Tibial artery (tissue), 4 donors: Measurements from ENCODE around the gene TIPIN.

ENCODE experiments used
- DNase-seq, 2 donors: peaks; one replicate each; pipeline ENCODE4 v3.0.0-alpha.2; 2019
- H3K27ac ChIP-seq, 2 donors: fragments of 200-600 bp; sonication (generic) in 1 of 2; 1 replicate in 1 of 2; 2 replicates in 1 of 2; pipeline ENCODE4 v1.5.1; 2018 to 2019; ENCODE audit warnings: mild to moderate bottlenecking in 1 of 2
- H3K27me3 ChIP-seq, 2 donors: fragments of 200-600 bp; sonication (generic) in 1 of 2; one replicate each; pipeline versions ENCODE4 v1.5.1 to v1.6.0; 2016 to 2019
- H3K36me3 ChIP-seq, 3 donors: fragments of 200-600 bp; sonication (generic) in 2 of 3; one replicate each; pipeline ENCODE4 v1.5.1; 2016 to 2019; ENCODE audit warnings: mild to moderate bottlenecking in 2 of 3
- H3K4me1 ChIP-seq, 4 donors: fragments of 200-600 bp; sonication (generic) in 2 of 4; 1 replicate in 3 of 4; 2 replicates in 1 of 4; pipeline ENCODE4 v1.5.1; 2016 to 2019
- H3K4me3 ChIP-seq, 2 donors: fragments of 200-600 bp; sonication (generic) in 1 of 2; 1 replicate in 1 of 2; 2 replicates in 1 of 2; pipeline ENCODE4 v1.5.1; 2018 to 2019; ENCODE audit warnings: mild to moderate bottlenecking in 2 of 2
- H3K9me3 ChIP-seq, 3 donors: fragments of 200-600 bp; sonication (generic) in 1 of 3; one replicate each; pipeline ENCODE4 v1.5.1; 2016 to 2019
- intact Hi-C: fragments of 100-400 bp; cut with DNase I; formaldehyde crosslinking; loops from one replicate; pipeline ENCODE4 v1.15.0; 2023; ENCODE audit warnings: low total_unique reads
- TF ChIP-seq, protein P1 (sequence below), 2 experiments: fragments of 200-600 bp in 1 of 2; fragments of 450-650 bp in 1 of 2; IDR thresholded peaks; one replicate each; pipeline ENCODE4 v1.5.1; 2017 to 2019; ENCODE audit warnings: antibody characterized with exemption in 2 of 2, mild to moderate bottlenecking in 1 of 2, moderate library complexity in 1 of 2

TIPIN gene

GRCh38 chr15:66403323-66403722 is 46.8 kb upstream of the TIPIN start:
- Histone ChIP-seq H3K4me1 (peaks cover 0 to 43% (median 22%) of the 10 kb centered on the region in 4 donors), H3K27ac (no peak overlapping the region), H3K36me3 (peaks cover 4 to 10% (median 6%) of the 10 kb centered on the region in 3 donors), H3K4me3 (no peak overlapping the region), H3K9me3 (no peaks in the 10 kb centered on the region), H3K27me3 (no peaks in the 10 kb centered on the region)
- TF ChIP-seq, protein P1, sequence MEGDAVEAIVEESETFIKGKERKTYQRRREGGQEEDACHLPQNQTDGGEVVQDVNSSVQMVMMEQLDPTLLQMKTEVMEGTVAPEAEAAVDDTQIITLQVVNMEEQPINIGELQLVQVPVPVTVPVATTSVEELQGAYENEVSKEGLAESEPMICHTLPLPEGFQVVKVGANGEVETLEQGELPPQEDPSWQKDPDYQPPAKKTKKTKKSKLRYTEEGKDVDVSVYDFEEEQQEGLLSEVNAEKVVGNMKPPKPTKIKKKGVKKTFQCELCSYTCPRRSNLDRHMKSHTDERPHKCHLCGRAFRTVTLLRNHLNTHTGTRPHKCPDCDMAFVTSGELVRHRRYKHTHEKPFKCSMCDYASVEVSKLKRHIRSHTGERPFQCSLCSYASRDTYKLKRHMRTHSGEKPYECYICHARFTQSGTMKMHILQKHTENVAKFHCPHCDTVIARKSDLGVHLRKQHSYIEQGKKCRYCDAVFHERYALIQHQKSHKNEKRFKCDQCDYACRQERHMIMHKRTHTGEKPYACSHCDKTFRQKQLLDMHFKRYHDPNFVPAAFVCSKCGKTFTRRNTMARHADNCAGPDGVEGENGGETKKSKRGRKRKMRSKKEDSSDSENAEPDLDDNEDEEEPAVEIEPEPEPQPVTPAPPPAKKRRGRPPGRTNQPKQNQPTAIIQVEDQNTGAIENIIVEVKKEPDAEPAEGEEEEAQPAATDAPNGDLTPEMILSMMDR (IDR thresholded peaks at IDR 0.05) = no peak
- no peak for DNase-seq
- intact Hi-C loops = no loop called here

DNA sequence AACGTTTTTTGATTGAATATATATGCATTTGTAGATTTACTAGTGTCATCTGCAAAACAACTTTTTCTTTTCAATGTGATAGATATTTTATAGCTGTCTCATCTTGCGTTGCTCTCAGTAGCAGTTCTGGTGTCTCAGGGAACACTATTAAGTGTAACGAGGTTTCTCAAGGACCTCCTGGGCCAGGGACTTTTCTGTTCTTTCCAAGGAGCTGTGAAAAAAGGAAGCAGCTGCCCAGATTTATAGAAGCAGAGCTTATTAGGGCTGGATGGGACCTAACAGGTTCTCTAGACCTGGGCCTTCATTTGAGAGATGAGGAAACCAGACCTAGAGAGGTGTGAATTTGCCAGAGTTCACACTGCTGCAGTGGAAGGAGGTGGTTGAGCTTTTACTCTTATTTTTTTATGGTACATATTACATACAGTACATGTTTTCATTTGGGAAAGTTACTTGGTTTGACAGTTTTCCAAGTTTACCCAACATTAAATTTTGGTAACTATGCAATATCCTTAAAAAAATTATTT is 46.3 kb upstream of the TIPIN start:
- intact Hi-C loops = no loop called here
- TF ChIP-seq, protein P1 (IDR thresholded peaks at IDR 0.05) = no peak
- no peak overlapping the region for H3K4me3 ChIP-seq

DNA sequence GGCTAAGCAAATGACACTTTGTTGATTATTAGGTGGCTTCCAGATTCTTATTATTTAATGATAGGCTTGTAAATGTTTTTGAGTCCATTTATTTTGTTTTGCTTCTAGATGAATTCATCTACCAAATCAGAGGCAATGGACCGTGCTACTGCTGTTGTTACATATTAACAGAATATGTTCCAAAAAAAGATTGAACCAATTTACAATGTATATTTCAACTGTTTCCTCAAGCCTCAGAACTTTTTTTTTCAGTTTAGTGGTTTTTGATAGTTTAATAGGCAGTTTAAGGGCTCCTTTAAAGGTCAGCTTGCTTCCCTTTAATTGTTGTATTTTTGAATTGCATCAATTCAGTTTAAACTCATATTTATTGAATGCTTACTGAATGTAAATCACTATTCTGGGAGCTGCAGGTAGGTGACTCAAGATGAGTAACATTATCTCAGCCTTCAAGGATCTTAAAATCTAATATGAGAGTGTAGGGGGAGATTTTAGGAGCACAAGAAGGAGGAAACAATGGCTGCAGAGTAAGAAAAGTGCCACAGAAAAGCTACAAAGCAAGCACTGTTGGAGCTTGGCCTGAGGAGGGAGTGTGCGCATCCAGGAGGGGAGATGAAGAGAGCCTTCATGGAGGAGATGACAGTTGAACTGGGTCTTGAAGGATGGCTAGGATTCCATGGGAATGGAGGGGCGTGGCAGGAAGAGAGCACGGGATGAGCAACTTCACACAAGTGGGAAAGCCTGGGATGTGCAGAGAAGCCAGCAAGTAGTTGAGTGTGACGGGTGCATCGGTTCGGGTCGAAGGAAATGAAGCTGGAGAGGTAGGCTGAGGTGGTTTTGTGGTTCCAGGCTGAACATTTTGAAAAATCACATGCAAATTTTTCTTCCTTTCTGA is 44.9 kb upstream of the TIPIN start:
- H3K27me3 ChIP-seq = no peaks in the 10 kb centered on the region
- DNase-seq = no peak
- TF ChIP-seq, protein P1 (IDR thresholded peaks at IDR 0.05) = no peak
- no peak overlapping the region for H3K4me3 ChIP-seq
- intact Hi-C loops = loop anchor here (2.0 kb wide), 1 partner anchor 57 kb away; no protein-coding TSS in a partner anchor
- H3K36me3 ChIP-seq = peaks cover 4 to 10% (median 9%) of the 10 kb centered on the region in 3 donors
- H3K9me3 ChIP-seq = no peaks in the 10 kb centered on the region
- peaks cover 0 to 36% (median 22%) of the 10 kb centered on the region in 4 donors for H3K4me1 ChIP-seq
- no peak overlapping the region for H3K27ac ChIP-seq

More for the DNA sequence above, 46.3 kb upstream of the TIPIN start:
- no peaks in the 10 kb centered on the region for H3K27me3 ChIP-seq
- no peak for DNase-seq
- no peak overlapping the region for H3K27ac ChIP-seq
- peaks cover 4 to 10% (median 6%) of the 10 kb centered on the region in 3 donors for H3K36me3 ChIP-seq
- H3K9me3 ChIP-seq = no peaks in the 10 kb centered on the region
- H3K4me1 ChIP-seq = peaks cover 0 to 43% (median 22%) of the 10 kb centered on the region in 4 donors

DNA sequence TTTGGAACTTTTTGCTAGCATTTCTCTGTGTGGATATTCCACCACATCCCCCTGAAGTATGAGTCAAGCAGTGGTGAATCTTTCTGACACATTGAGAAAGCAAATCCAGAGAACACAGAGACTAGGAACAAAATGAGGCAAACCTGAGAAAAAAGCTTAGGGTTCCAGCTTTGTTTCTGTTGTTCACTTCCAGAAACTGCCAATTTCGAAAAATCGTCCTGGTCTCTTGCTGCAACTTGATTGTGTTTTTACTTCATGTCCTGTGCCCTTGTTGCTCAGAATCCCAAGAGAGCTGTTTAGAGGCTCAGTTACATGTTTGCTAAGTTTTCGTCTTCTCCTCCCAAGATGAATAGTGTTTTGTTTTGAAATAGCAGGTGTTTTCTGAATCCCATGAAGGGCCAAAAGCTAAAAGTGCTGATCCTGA is 43.9 kb upstream of the TIPIN start:
- no peak overlapping the region for H3K4me3 ChIP-seq
- no peaks in the 10 kb centered on the region for H3K9me3 ChIP-seq
- no peak overlapping the region for H3K27ac ChIP-seq
- H3K27me3 ChIP-seq = no peaks in the 10 kb centered on the region
- H3K36me3 ChIP-seq = peaks cover 4 to 15% (median 10%) of the 10 kb centered on the region in 3 donors
- no peak for DNase-seq
- intact Hi-C loops = loop anchor here (2.0 kb wide), 1 partner anchor 58 kb away; no protein-coding TSS in a partner anchor
- H3K4me1 ChIP-seq = peaks cover 0 to 26% (median 14%) of the 10 kb centered on the region in 4 donors
- TF ChIP-seq, protein P1 (IDR thresholded peaks at IDR 0.05) = no peak

DNA sequence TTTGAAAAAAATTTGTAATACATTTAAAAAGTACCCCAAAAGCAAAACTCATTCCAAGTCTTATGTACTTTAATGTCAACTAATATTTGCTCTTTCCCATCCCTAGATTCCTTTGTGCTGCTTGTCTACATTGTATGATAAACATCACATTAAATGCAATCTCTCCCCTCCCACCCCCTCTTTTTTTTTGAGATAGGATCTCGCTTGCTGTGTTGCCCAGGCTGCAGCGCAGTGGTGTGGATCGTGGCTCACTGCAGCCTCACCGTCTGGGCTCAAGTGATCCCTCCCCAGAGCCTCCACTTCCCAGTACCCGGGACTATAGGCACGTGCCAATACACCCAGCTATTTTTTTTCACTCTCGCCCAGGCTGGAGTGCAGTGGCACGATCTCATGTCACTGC is 42.8 kb upstream of the TIPIN start:
- DNase-seq = no peak
- TF ChIP-seq, protein P1 (IDR thresholded peaks at IDR 0.05) = no peak
- no peak overlapping the region for H3K4me3 ChIP-seq
- peaks cover 0 to 16% (median 5%) of the 10 kb centered on the region in 4 donors for H3K4me1 ChIP-seq
- H3K27me3 ChIP-seq = no peaks in the 10 kb centered on the region
- no peaks in the 10 kb centered on the region for H3K9me3 ChIP-seq
- peaks cover 4 to 15% (median 10%) of the 10 kb centered on the region in 3 donors for H3K36me3 ChIP-seq
- H3K27ac ChIP-seq = no peak overlapping the region
- intact Hi-C loops = no loop called here
